ENCODE measurements around the gene IGFL3.

Gene IGFL3

DNA sequence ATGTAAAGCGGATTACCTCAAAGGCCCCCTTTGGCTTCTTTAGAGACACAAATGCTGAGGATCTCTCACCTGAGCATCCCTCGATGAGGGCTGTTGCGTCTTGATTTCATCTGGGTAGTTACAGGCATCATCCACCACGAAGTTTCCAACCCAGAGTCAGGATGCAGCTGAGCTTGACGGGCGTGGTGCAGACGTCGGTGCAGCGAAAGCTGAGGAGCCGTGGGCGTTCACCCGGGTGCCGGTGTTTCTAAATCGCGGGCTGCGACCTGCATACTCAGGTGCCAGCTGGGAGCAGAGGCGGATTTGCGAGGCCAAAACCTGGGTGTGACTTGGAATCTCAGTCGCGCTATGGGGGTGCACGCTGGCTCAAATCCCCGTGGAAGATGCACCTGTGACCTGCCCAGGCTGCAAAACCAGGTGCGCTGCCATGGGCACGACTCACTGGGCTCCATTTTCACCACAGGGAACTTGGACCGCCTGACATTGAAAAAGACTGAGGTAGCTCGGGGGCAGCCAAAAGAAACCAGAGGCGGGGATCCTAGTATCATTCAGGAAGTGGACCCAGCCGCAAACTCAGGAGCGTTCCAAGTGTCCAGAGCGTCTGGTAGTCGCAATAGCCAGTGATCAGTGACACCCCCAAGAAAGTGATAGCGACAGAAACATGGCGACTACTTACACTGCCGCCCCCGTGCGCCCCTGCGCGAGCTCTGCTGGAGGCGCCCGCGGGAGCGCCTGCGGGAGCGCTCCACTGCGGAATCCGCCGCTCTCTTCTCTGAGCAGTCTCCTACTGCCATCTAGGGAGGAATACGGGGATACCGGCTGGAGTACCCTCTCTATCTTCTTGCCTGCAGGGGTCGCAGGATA lies 47.3 kb downstream of the IGFL3 start:
- DNase-seq (ENCODE audit: low spot score) = peak; percentile 86

DNA sequence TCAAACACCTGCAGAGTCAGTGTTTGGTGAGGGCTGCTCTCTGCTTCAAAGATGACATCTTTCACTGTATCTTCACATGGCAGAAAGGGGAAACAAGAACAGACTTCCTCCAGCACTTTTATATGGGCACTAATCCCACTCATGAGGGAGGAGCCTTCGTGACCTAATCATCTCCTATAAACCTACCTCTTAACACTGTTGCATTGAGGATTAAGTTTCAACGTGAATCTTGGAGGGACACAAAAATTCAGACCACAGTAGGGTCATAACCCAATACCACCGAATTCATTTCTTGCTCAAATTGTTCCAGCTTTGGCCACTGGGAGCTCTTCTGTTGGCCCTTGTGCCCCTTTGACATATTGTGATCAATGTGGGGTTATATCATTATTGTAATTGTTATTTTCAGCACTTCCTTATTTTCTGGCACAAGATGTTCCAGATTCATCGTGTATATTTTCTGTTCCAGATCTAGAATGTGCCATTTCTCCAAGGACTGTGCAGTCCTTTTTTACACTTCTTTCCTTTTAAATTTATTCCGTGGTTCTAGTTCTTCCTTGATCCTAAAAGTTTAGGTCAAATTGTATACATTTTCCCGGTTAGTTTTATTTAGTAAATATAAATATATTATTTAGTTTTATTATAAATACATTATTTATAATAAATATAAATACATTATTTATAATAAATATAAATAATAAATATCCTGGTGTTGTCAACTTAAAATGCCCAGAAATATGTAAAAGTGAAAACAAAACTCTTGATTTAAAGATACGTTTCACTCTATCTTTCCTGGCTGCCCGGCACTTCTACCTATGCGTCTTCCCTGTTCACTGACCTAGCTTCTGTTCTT lies 48.2 kb downstream of the IGFL3 start:
- no peak for DNase-seq (ENCODE audit: low spot score)

GRCh38 chr19:46073268-46073922 lies 51.1 kb downstream of the IGFL3 start:
- DNase-seq (ENCODE audit: low spot score) = no peak

Measured in HuH-7.5 (cell line).